ENCODE measurements around the gene TUSC2. TPM values are rescaled to one million over a fixed set of nuclear protein-coding genes. Genes with fewer than 3 reads are reported as not detected.

Gene TUSC2
- total and polyA plus RNA-seq, 9 of the 15 experiments (the other 6 are each of a cell fraction or from before 2014, with no cell fraction given): 2.8 to 67.5 (median 25.8) TPM

GRCh38 chr3:50321336-50322114, 6.5 kb downstream of the TUSC2 start (continued):
- TF ChIP-seq, protein P1, sequence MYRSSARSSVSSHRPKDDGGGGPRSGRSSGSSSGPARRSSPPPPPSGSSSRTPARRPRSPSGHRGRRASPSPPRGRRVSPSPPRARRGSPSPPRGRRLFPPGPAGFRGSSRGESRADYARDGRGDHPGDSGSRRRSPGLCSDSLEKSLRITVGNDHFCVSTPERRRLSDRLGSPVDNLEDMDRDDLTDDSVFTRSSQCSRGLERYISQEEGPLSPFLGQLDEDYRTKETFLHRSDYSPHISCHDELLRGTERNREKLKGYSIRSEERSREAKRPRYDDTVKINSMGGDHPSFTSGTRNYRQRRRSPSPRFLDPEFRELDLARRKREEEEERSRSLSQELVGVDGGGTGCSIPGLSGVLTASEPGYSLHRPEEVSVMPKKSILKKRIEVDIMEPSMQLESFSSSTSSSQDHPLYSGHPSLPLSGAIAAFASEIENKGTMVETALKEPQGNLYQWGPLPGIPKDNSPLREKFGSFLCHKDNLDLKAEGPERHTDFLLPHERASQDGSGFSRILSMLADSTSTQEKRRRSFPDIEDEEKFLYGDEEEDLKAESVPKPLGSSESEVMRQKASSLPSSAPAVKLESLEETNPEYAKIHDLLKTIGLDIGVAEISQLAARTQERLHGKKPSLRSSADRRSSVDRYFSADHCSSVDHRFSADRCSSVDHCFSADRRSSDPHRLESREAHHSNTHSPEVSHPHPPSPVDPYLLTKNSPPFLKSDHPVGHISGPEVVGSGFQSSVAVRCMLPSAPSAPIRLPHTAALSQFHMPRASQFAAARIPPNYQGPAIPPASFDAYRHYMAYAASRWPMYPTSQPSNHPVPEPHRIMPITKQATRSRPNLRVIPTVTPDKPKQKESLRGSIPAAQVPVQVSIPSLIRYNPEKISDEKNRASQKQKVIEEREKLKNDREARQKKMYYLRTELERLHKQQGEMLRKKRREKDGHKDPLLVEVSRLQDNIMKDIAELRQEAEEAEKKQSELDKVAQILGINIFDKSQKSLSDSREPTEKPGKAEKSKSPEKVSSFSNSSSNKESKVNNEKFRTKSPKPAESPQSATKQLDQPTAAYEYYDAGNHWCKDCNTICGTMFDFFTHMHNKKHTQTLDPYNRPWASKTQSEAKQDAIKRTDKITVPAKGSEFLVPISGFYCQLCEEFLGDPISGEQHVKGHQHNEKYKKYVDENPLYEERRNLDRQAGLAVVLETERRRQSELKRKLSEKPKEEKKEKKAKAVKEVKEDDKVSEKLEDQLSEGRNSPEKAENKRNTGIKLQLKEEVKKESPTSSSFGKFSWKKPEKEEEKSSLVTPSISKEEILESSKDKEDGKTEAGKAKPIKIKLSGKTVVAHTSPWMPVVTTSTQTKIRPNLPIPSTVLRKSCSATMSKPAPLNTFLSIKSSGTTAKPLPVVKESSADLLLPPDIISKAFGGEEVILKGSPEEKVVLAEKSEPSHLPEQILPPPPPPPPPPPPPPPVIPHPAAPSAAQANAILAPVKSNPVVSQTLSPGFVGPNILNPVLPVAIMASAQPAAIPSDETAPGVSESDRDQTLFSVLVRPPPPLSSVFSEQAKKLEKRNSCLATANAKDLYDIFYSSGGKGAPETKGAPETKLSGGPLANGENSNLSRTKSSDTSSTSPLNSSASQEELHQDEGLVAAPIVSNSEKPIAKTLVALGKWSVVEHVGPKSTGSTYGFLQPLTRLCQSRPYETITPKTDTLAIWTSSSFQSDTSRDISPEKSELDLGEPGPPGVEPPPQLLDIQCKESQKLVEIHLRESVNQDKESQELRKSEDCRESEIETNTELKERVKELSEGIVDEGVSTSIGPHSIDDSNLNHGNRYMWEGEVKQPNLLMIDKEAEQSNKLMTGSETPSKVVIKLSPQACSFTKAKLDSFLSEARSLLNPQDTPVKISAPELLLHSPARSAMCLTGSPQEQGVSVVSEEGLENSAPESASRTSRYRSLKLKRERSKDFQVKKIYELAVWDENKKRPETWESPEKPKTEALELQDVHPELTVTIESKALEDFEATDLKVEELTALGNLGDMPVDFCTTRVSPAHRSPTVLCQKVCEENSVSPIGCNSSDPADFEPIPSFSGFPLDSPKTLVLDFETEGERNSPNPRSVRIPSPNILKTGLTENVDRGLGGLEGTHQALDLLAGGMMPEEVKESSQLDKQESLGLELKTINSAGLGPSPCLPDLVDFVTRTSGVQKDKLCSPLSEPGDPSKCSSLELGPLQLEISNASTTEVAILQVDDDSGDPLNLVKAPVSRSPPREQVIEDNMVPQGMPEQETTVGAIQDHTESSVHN (IDR thresholded peaks at IDR 0.05; ENCODE audit: borderline replicate concordance in 1 of 2, low read depth in 1 of 2): no peak
- TF ChIP-seq ID3 (CRISPR knock-in tag; IDR thresholded peaks at IDR 0.05) (no peak), ID3 (tag; IDR thresholded peaks at IDR 0.05) (peak; percentile 51; the same call in 1 of the 2 replicates), CTBP1 (IDR thresholded peaks at IDR 0.05; ENCODE audit: borderline replicate concordance) (peak; percentile 83; the same call in 1 of the 2 replicates), ZBTB8A (IDR thresholded peaks at IDR 0.05; ENCODE audit: partially characterized antibody) (no peak), L3MBTL2 (IDR thresholded peaks at IDR 0.05) (0 out of 2 replicates have a peak, but pooled peaks have one; percentile 43), FOXM1 (IDR thresholded peaks at IDR 0.05; ENCODE audit: low read depth) (peak; percentile 100), FOXM1 (CRISPR knock-in tag; IDR thresholded peaks at IDR 0.05; ENCODE audit: low read depth) (no peak), SMAD1 (IDR thresholded peaks at IDR 0.05; ENCODE audit: low read depth, low read length, partially characterized antibody) (peak; percentile 30), NFIC (IDR thresholded peaks at IDR 0.05) (peak; percentile 56; the same call in 1 of the 2 replicates), ZNF740 (CRISPR knock-in tag; IDR thresholded peaks at IDR 0.05) (peak; percentile 91), ZNF740 (tag; IDR thresholded peaks at IDR 0.05) (peak in 1 of 2 experiments; percentile 92; a peak in 2 of 4 replicates), PRDM10 (IDR thresholded peaks at IDR 0.05; ENCODE audit: partially characterized antibody) (peak; percentile 100)
